Endothelial cell of umbilical vein (primary cell): ENCODE results near the gene UPK3BL1.
"Not testable (repeated sequence)": the region's sequence is repeated elsewhere in the genome, so short reads cannot be mapped to it uniquely, and the experiment has no call there.

Source experiments
- CTCF ChIP-seq, 2 donors: IDR thresholded peaks; 1 replicate in 1 of 2; 2 replicates in 1 of 2; pipeline ENCODE4 v1.5.1; 2011; ENCODE audit warnings: low read length in 2 of 2, mild to moderate bottlenecking in 2 of 2, moderate library complexity in 2 of 2, control low read depth in 1 of 2, inconsistent platforms in 1 of 2, low read depth in 1 of 2; ENCODE audit not compliant: insufficient read depth in 1 of 2; ENCODE audit errors: extremely low read depth in 1 of 2
- EZH2 ChIP-seq: IDR thresholded peaks from 2 replicates; pipeline ENCODE4 v1.6.1; 2012; ENCODE audit warnings: borderline replicate concordance, low read depth, mild to moderate bottlenecking, moderate library complexity, low read length, inconsistent platforms; ENCODE audit not compliant: severe bottlenecking
- JUN ChIP-seq: IDR thresholded peaks from 2 replicates; pipeline ENCODE4 v1.6.1; 2011; ENCODE audit warnings: borderline replicate concordance, low read depth; ENCODE audit not compliant: insufficient read length, insufficient read depth
- MYC ChIP-seq: IDR thresholded peaks from one replicate; pipeline ENCODE4 v1.6.1; 2011; ENCODE audit warnings: mild to moderate bottlenecking, low read depth, low read length
- POLR2A ChIP-seq: IDR thresholded peaks from 2 replicates; pipeline ENCODE4 v1.6.1; 2012; ENCODE audit warnings: low read depth, mild to moderate bottlenecking, control low read depth, low read length
- POLR2AphosphoS5 ChIP-seq: IDR thresholded peaks from 2 replicates; pipeline ENCODE4 v1.6.1; 2012; ENCODE audit warnings: low read depth, mild to moderate bottlenecking, control low read depth, low read length, moderate library complexity; ENCODE audit not compliant: insufficient read depth

GRCh38 chr7:102673447-102674067 lies 31.0 kb upstream of the UPK3BL1 start:
- not testable (repeated sequence) for TF ChIP-seq CTCF (IDR thresholded peaks at IDR 0.05; ENCODE audit: extremely low read depth in 1 of 2, insufficient read depth in 1 of 2, low read depth in 1 of 2, low read length in 2 of 2); EZH2; POLR2A; JUN; POLR2AphosphoS5; MYC
